ENCODE data around the gene ACE. TPM values are rescaled to one million over a fixed set of nuclear protein-coding genes. Genes with fewer than 3 reads are reported as not detected.

Gene ACE
- total and polyA plus RNA-seq, 2 experiments from 2014 or later = 0.82 to 9.1 TPM

GRCh38 chr17:63440127-63440769 is 36.6 kb upstream of the ACE start:
- Mint-ChIP-seq H3K27me3 (ENCODE audit: insufficient read depth, low read depth, poor library complexity) (peaks cover 12% of the 10 kb centered on the region), H3K36me3 (ENCODE audit: low read depth) (no peaks in the 10 kb centered on the region), H3K4me3 (no peak overlapping the region; the same call in 2 of the 3 replicates), H3K4me1 (peaks cover 48% of the 10 kb centered on the region), H3K9me3 (no peaks in the 10 kb centered on the region), H3K27ac (no peak overlapping the region)
- no peak overlapping the region for H3K4me2 ChIP-seq
- H3K27ac ChIP-seq (ENCODE audit: low read depth) = no peak overlapping the region
- peaks cover 12% of the 10 kb centered on the region; the same call in 1 of the 2 replicates for H3K4me1 ChIP-seq (ENCODE audit: insufficient read depth)
- peaks cover 5% of the 10 kb centered on the region for H3K27me3 ChIP-seq (ENCODE audit: insufficient read depth)
- no peaks in the 10 kb centered on the region for H3K36me3 ChIP-seq (ENCODE audit: insufficient read depth)
- DNase-seq (ENCODE audit: low spot score) = no peak
- H3K9me2 ChIP-seq (ENCODE audit: insufficient read depth) = no peaks in the 10 kb centered on the region
- H3F3A ChIP-seq (replicated peaks; ENCODE audit: low read depth) = no peaks in the 10 kb centered on the region
- H4K20me1 ChIP-seq (replicated peaks; ENCODE audit: insufficient read depth) = no peaks in the 10 kb centered on the region
- TF ChIP-seq CTCF (conservative IDR thresholded peaks at IDR 0.05; ENCODE audit: low read depth in 2 of 2) (peak in 1 of 2 experiments; percentile 26; a peak in 2 of 4 replicates), STAT1 (IDR thresholded peaks at IDR 0.05; ENCODE audit: unreplicated experiment) (no peak), ETS1 (IDR thresholded peaks at IDR 0.05) (no peak)
- ATAC-seq = peak; percentile 18
- no peak overlapping the region for H2AFZ ChIP-seq
- peaks cover 12% of the 10 kb centered on the region for H3K79me2 ChIP-seq (replicated peaks; ENCODE audit: insufficient read depth)
- no peak overlapping the region for H3K4me3 ChIP-seq

- Histone ChIP-seq H2AFZ (no peak overlapping the region), H3F3A (replicated peaks; ENCODE audit: low read depth) (no peaks in the 10 kb centered on the region), H3K27ac (ENCODE audit: low read depth) (no peak overlapping the region), H3K27me3 (ENCODE audit: insufficient read depth) (peaks cover 6% of the 10 kb centered on the region), H3K36me3 (ENCODE audit: insufficient read depth) (no peaks in the 10 kb centered on the region), H3K79me2 (replicated peaks; ENCODE audit: insufficient read depth) (peaks cover 12% of the 10 kb centered on the region), H4K20me1 (replicated peaks; ENCODE audit: insufficient read depth) (no peaks in the 10 kb centered on the region), H3K4me1 (ENCODE audit: insufficient read depth) (peaks cover 9% of the 10 kb centered on the region; the same call in 1 of the 2 replicates), H3K4me3 (no peak overlapping the region), H3K4me2 (no peak overlapping the region), H3K9me2 (ENCODE audit: insufficient read depth) (no peaks in the 10 kb centered on the region)
- no peak for DNase-seq (ENCODE audit: low spot score)
- peaks cover 48% of the 10 kb centered on the region for H3K4me1 Mint-ChIP-seq
- no peak overlapping the region; the same call in 1 of the 2 replicates for H3K27ac Mint-ChIP-seq
- peaks cover 12% of the 10 kb centered on the region for H3K27me3 Mint-ChIP-seq (ENCODE audit: insufficient read depth, low read depth, poor library complexity)
- no peaks in the 10 kb centered on the region for H3K36me3 Mint-ChIP-seq (ENCODE audit: low read depth)
- H3K4me3 Mint-ChIP-seq = no peak overlapping the region
- H3K9me3 Mint-ChIP-seq = no peaks in the 10 kb centered on the region
- no peak for ATAC-seq
- no peak for TF ChIP-seq ZNF462 (CRISPR knock-in tag; IDR thresholded peaks at IDR 0.05)
- no peak for TF ChIP-seq REST (IDR thresholded peaks at IDR 0.05; ENCODE audit: unreplicated experiment)
Observed at GRCh38 chr17:63440770-63441335, 36.0 kb upstream of the ACE start.
